Endometrial microvascular endothelial cells (primary cell): ENCODE measurements around the gene RAB11FIP4. TPM values are rescaled to one million over a fixed set of nuclear protein-coding genes. Genes with fewer than 3 reads are reported as not detected.

Experiments
- in situ Hi-C: cut with HindIII; loops from 2 replicates; pipeline ENCODE4 v1.10.0; 2017; ENCODE audit warnings: low sequenced_read_pairs, low pct_unique_long_range_greater_than_20kb; ENCODE audit errors: inconsistent ontology term
- total RNA-seq: library from RNA; depleted of rRNA; stranded (reverse); fragments of >200 nt; gene quantifications from one replicate; pipeline ENCODE4 v1.2.3, GENCODE V29; 2015; ENCODE audit errors: inconsistent ontology term

RAB11FIP4 gene
- total RNA-seq, 1 donor from 2014 or later, result not detected

- in situ Hi-C loops, result no loop called here
Measured at GRCh38 chr17:31527606-31528005, 136.1 kb downstream of the RAB11FIP4 start.

- in situ Hi-C loops, result no loop called here
Measured at GRCh38 chr17:31528291-31528874, 136.9 kb downstream of the RAB11FIP4 start.

- in situ Hi-C loops, result no loop called here
Measured at GRCh38 chr17:31529841-31530251, 138.4 kb downstream of the RAB11FIP4 start.

GRCh38 chr17:31530391-31530985, 139.0 kb downstream of the RAB11FIP4 start:
- in situ Hi-C loops, result no loop called here

- in situ Hi-C loops, result no loop called here
Measured at GRCh38 chr17:31531336-31531980, 140.0 kb downstream of the RAB11FIP4 start.

- in situ Hi-C loops, result no loop called here
Measured at GRCh38 chr17:31532081-31532480, 140.6 kb downstream of the RAB11FIP4 start.

GRCh38 chr17:31532526-31532925, 141.1 kb downstream of the RAB11FIP4 start:
- in situ Hi-C loops, result no loop called here

GRCh38 chr17:31533546-31534155, 142.2 kb downstream of the RAB11FIP4 start:
- in situ Hi-C loops, result no loop called here

GRCh38 chr17:31534223-31534888, 142.9 kb downstream of the RAB11FIP4 start:
- in situ Hi-C loops, result no loop called here

- in situ Hi-C loops, result no loop called here
Measured at GRCh38 chr17:31535581-31535981, 144.1 kb downstream of the RAB11FIP4 start.

GRCh38 chr17:31536451-31536850, 145.0 kb downstream of the RAB11FIP4 start:
- in situ Hi-C loops, result no loop called here

- in situ Hi-C loops, result no loop called here
Measured at GRCh38 chr17:31537565-31538011, 146.1 kb downstream of the RAB11FIP4 start.

- in situ Hi-C loops, result no loop called here
Measured at GRCh38 chr17:31538080-31538762, 146.7 kb downstream of the RAB11FIP4 start.

- in situ Hi-C loops, result no loop called here
Measured at GRCh38 chr17:31540602-31541307, 149.3 kb downstream of the RAB11FIP4 start.

- in situ Hi-C loops, result no loop called here
Measured at GRCh38 chr17:31541559-31541958, 150.1 kb downstream of the RAB11FIP4 start.

- in situ Hi-C loops, result no loop called here
Measured at GRCh38 chr17:31544186-31544585, 152.7 kb downstream of the RAB11FIP4 start.

GRCh38 chr17:31546650-31547049, 155.2 kb downstream of the RAB11FIP4 start:
- in situ Hi-C loops, result no loop called here

GRCh38 chr17:31548709-31549108, 157.2 kb downstream of the RAB11FIP4 start:
- in situ Hi-C loops, result no loop called here
